Measurements from ENCODE around the gene AEBP1.

AEBP1 gene

DNA sequence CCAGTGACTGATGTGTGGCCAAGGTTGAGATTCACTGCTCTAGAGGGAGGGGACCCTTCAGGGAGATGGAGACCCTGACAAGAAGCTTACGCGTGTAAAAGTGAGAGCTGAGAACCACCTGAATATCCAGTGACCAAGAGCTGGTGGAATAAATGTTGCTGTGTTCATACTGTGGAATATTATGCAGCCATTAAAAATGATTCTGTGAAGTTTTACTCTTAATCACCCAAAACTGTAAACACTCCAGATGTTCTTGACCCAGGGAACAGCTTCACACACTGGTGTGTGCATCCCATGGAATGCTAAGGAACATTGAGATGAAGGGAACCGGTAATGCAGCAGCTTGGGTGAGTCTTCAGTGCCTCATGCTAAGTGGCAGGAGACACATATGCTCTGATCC, 17.5 kb upstream of the AEBP1 start:
- Histone ChIP-seq H3K27me3 (ENCODE audit: control insufficient read depth, insufficient read depth, low read length) (no peaks in the 10 kb centered on the region), H3K9me3 (ENCODE audit: control insufficient read depth, insufficient read depth, low read length) (no peaks in the 10 kb centered on the region), H3K4me1 (ENCODE audit: control insufficient read depth, insufficient read depth, low read length) (no peaks in the 10 kb centered on the region; the same call in 1 of the 2 replicates), H3K36me3 (ENCODE audit: control insufficient read depth, insufficient read depth, low read length) (no peaks in the 10 kb centered on the region), H3K4me3 (ENCODE audit: low read length) (no peak overlapping the region), H3K27ac (ENCODE audit: low read length) (no peak overlapping the region)
- WGBS (ENCODE audit: insufficient coverage, insufficient read length) = no CpG with 5 or more reads among the region's 3 CpGs
- no peak for DNase-seq (ENCODE audit: low read depth, low spot score)

DNA sequence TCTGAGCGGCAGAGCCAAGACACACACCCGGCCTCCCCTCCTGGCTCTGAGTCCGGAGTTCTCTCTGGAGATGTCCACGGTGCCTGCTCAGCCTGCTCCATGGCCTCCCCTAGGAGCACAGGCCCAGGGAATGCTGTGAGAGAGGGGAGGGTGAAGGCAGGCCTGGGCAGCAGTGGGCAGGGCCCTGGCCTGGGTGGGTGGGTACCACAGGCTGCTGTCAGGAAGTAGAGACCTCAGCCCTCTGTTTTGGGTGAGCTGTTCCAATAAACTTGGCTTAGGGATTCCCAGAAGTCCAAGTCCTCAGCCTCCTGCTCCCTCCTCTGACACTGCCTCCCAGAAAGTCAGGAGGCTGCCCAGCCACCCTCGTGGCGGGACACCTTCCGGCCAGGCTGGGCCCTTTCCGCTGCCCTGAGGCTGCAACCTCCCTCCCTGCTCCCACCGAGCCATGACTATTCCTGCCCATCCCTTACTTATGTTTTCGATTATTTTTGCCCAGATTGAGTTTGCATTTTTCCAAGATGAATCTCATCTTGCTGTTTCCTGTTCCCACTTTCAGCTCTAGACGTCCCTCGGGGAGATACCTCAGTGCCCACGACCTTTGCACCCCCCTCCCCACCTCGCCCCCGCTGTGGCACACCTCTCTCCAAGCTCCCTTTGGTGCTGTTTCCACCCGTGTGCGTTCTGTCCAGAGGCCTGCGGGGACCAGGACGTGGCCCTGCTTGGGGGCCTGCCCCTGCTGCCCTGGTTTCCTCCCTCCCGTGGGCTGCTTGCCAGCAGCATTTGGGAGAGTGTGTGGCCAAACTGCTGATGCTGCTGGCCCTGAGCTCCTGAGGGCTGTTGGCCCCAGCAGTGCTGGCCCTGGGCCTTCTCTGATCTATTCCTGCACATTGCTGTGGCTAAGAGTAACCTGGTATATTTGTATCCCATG, 16.0 kb upstream of the AEBP1 start:
- Histone ChIP-seq H3K4me3 (ENCODE audit: low read length) (no peak overlapping the region), H3K36me3 (ENCODE audit: control insufficient read depth, insufficient read depth, low read length) (no peaks in the 10 kb centered on the region), H3K27ac (ENCODE audit: low read length) (no peak overlapping the region), H3K4me1 (ENCODE audit: control insufficient read depth, insufficient read depth, low read length) (no peaks in the 10 kb centered on the region; the same call in 1 of the 2 replicates), H3K27me3 (ENCODE audit: control insufficient read depth, insufficient read depth, low read length) (no peaks in the 10 kb centered on the region), H3K9me3 (ENCODE audit: control insufficient read depth, insufficient read depth, low read length) (no peaks in the 10 kb centered on the region)
- DNase-seq (ENCODE audit: low read depth, low spot score) = no peak
- WGBS (ENCODE audit: insufficient coverage, insufficient read length) = no CpG with 5 or more reads among the region's 20 CpGs

DNA sequence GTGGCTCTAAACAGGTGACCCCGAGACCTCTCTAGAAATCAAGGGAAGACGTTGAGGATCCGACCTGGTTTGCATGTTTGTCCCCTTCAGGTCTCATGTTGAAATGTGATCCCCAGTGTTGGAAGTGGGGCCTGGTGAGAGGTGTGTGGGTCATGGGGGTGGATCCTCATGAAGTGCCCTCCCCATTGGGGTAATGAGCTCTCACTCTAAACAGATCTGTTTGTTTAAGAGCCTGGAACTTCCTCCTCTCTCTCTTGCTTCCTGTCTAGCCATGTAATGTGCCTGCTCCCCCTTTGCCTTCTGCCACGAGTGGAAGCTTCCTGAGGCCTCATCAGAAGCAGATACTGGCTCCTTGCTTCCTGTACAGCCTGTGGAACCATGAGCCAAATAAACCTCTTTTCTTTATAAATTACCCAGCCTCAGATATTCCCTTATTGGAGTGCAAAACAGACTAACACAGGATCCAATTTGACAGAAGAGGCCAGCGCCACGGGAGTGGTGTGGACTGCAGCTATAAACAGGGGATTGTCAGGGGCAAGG, 11.0 kb upstream of the AEBP1 start:
- DNase-seq (ENCODE audit: low read depth, low spot score) = no peak
- no peak overlapping the region for H3K27ac ChIP-seq (ENCODE audit: low read length)
- no peak overlapping the region for H3K4me3 ChIP-seq (ENCODE audit: low read length)
- whole genome bisulfite sequencing (ENCODE audit: insufficient coverage, insufficient read length) = no CpG with 5 or more reads among the region's 6 CpGs
- no peaks in the 10 kb centered on the region; the same call in 1 of the 2 replicates for H3K9me3 ChIP-seq (ENCODE audit: control insufficient read depth, insufficient read depth, low read length)
- H3K4me1 ChIP-seq (ENCODE audit: control insufficient read depth, insufficient read depth, low read length) = no peaks in the 10 kb centered on the region
- no peaks in the 10 kb centered on the region for H3K36me3 ChIP-seq (ENCODE audit: control insufficient read depth, insufficient read depth, low read length)
- H3K27me3 ChIP-seq (ENCODE audit: control insufficient read depth, insufficient read depth, low read length) = no peaks in the 10 kb centered on the region

DNA sequence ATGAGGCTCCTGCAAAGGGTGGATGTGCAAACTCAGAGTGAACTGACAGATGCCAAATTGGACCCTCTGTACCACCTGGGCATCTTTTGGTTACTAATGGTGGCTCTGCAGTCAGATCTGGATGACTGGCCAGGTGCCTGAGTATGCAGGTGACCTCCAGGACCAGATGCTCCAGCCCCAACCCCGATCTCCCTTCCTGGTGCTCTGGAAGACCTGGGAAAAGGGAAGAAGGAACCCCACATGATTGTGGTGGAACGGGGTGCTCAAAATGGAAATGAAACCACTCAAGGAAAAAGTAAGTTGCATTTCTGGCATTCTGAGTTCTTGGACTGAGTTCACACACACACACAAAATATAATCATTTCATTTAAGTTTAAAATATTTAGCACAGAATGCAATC, 9.8 kb upstream of the AEBP1 start:
- no peak for DNase-seq (ENCODE audit: low read depth, low spot score)
- no peaks in the 10 kb centered on the region for H3K4me1 ChIP-seq (ENCODE audit: control insufficient read depth, insufficient read depth, low read length)
- no CpG with 5 or more reads among the region's 2 CpGs for WGBS (ENCODE audit: insufficient coverage, insufficient read length)
- H3K4me3 ChIP-seq (ENCODE audit: low read length) = no peak overlapping the region
- H3K27me3 ChIP-seq (ENCODE audit: control insufficient read depth, insufficient read depth, low read length) = no peaks in the 10 kb centered on the region
- H3K9me3 ChIP-seq (ENCODE audit: control insufficient read depth, insufficient read depth, low read length) = no peaks in the 10 kb centered on the region; the same call in 1 of the 2 replicates
- H3K27ac ChIP-seq (ENCODE audit: low read length) = no peak overlapping the region
- no peaks in the 10 kb centered on the region for H3K36me3 ChIP-seq (ENCODE audit: control insufficient read depth, insufficient read depth, low read length)

DNA sequence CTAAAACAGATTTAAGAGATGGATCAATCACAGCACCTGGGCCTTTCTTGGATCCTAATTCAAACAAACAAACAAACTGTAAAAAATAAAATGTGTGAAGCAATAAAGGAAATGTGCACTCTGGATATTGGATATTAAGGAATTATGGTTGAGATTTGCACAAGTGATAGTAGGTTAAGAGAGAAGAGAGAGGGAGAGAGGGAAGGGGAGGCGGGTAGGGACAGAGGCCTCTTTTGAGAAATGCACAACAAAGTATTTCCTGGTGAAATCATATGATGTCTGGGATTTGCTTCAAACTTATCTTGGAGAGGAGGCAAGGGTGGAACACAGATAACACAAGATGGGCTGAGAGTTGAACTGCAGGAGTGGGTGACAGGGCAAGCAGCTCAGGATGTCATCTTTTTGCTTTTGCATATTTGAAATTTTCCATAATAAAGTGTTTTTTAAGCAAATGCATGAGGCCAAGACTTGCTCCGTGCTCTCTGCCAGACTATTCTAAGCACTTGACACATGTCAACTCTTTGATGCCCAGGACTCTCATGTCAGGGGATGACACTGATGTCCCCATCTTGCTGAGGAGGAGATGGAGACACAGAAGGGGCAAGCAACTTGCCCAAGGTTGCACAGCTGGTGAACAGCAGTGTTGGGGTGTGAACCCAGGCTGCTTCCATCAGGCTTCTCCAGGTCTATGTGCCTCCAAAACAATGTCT, 9.1 kb upstream of the AEBP1 start:
- no peaks in the 10 kb centered on the region; the same call in 1 of the 2 replicates for H3K9me3 ChIP-seq (ENCODE audit: control insufficient read depth, insufficient read depth, low read length)
- no peaks in the 10 kb centered on the region for H3K27me3 ChIP-seq (ENCODE audit: control insufficient read depth, insufficient read depth, low read length)
- H3K27ac ChIP-seq (ENCODE audit: low read length) = no peak overlapping the region
- no peaks in the 10 kb centered on the region for H3K36me3 ChIP-seq (ENCODE audit: control insufficient read depth, insufficient read depth, low read length)
- DNase-seq (ENCODE audit: low read depth, low spot score) = no peak
- no CpG with 5 or more reads among the region's 2 CpGs for WGBS (ENCODE audit: insufficient coverage, insufficient read length)
- H3K4me1 ChIP-seq (ENCODE audit: control insufficient read depth, insufficient read depth, low read length) = no peaks in the 10 kb centered on the region
- H3K4me3 ChIP-seq (ENCODE audit: low read length) = no peak overlapping the region

DNA sequence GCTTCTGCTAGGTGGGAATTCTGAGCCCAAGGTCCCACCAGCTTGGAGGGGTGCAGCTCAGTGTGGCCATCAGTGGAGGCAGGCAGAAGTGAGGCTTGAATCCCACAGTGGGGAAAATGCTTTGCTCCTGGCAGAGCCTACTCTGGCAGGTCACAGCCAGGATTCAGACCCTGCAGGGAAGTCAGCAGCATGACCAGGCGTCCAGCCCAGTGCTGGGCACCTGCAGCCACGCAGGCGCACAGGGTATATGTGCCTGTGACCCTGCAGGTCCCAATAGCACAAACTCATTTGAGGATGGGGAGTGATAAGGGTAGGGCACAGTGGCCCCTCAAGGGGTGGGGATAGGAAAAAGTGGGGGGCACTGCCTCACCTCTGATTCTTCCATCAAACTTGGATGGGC, 8.4 kb upstream of the AEBP1 start:
- no peak for DNase-seq (ENCODE audit: low read depth, low spot score)
- no peaks in the 10 kb centered on the region for H3K27me3 ChIP-seq (ENCODE audit: control insufficient read depth, insufficient read depth, low read length)
- H3K4me1 ChIP-seq (ENCODE audit: control insufficient read depth, insufficient read depth, low read length) = 0 out of 2 replicates have a peak, but pooled peaks cover 1% of the 10 kb centered on the region
- WGBS (ENCODE audit: insufficient coverage, insufficient read length) = no CpG with 5 or more reads among the region's 3 CpGs
- H3K27ac ChIP-seq (ENCODE audit: low read length) = no peak overlapping the region
- no peaks in the 10 kb centered on the region; the same call in 1 of the 2 replicates for H3K9me3 ChIP-seq (ENCODE audit: control insufficient read depth, insufficient read depth, low read length)
- no peak overlapping the region for H3K4me3 ChIP-seq (ENCODE audit: low read length)
- H3K36me3 ChIP-seq (ENCODE audit: control insufficient read depth, insufficient read depth, low read length) = no peaks in the 10 kb centered on the region

DNA sequence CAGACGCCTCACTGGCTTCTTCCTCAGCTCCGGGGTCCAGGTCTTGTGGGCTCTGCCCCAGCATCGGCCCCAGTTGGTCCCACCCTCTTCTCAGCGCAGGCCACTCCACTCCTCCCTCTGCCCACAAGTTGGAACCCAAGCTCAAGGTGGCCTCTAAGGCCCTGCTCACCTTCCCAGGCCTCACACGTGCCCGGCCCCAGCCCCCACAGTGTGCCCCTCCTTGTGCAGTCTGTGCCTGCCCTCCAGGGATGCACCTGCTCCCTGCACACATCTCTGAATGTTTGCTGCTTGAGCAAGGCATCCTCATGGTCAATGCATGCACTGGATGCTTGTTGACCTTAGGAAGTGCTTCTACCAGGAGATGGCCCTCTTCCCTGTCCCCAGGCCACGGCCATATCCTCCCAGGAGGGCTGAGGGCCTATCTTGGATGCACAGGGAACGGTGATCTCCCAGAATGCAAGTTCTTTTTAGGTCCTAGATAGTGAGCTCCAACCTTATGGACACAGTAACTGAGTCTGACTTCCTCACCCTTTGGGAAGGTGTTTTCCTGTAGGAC, 7.7 kb upstream of the AEBP1 start:
- WGBS (ENCODE audit: insufficient coverage, insufficient read length) = no CpG with 5 or more reads among the region's 8 CpGs

DNA sequence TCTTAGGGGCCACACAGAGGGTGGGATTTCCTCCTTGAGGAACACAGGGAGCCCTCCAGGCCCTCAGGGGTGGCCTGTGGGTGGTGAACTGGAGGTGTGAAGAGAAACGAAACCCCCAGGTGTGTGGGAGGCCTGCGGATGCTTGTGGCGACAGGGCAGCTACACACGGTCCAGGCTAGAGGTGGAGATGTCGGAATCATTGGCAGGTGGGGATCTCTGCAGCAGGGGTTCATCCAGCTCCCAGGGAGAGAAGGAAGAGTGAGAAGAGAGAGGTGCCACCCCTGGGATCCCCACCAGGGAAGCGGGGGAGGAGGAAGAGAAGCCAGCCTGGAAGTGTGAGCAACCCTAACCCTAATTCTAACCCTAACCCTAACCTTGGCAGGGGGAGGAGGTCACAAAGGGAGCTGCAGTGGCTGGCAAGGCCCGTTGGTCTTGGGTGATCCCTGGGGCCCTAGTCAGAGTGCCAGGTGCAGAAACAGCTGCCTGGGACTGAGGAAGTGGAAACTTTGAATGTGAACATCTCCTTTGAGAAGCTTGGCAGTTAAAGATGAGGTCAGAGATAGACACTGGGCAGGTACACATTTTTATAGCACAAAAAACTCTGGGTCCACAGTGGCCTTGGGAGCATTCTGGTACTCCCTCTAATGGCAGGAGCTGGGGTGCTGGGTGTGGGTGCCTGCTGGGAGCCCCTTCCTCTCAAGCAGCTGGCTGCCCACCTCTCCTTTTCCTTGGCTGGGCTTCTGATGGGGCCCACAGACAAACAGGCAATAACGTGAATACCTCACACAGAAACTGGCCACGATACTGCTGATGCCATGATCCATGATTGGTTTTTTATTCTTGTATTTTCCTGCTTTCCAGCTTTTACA, 6.8 kb upstream of the AEBP1 start:
- no peaks in the 10 kb centered on the region for H3K27me3 ChIP-seq (ENCODE audit: control insufficient read depth, insufficient read depth, low read length)
- H3K4me1 ChIP-seq (ENCODE audit: control insufficient read depth, insufficient read depth, low read length) = 0 out of 2 replicates have a peak, but pooled peaks cover 1% of the 10 kb centered on the region
- no peak overlapping the region for H3K27ac ChIP-seq (ENCODE audit: low read length)
- no peak for DNase-seq (ENCODE audit: low read depth, low spot score)
- no peaks in the 10 kb centered on the region for H3K36me3 ChIP-seq (ENCODE audit: control insufficient read depth, insufficient read depth, low read length)
- WGBS (ENCODE audit: insufficient coverage, insufficient read length) = no CpG with 5 or more reads among the region's 9 CpGs
- no peak overlapping the region for H3K4me3 ChIP-seq (ENCODE audit: low read length)
- no peaks in the 10 kb centered on the region; the same call in 1 of the 2 replicates for H3K9me3 ChIP-seq (ENCODE audit: control insufficient read depth, insufficient read depth, low read length)

More for the DNA sequence above, 7.7 kb upstream of the AEBP1 start:
- Histone ChIP-seq H3K27ac (ENCODE audit: low read length) (no peak overlapping the region), H3K4me3 (ENCODE audit: low read length) (no peak overlapping the region), H3K9me3 (ENCODE audit: control insufficient read depth, insufficient read depth, low read length) (no peaks in the 10 kb centered on the region; the same call in 1 of the 2 replicates), H3K27me3 (ENCODE audit: control insufficient read depth, insufficient read depth, low read length) (no peaks in the 10 kb centered on the region), H3K36me3 (ENCODE audit: control insufficient read depth, insufficient read depth, low read length) (no peaks in the 10 kb centered on the region), H3K4me1 (ENCODE audit: control insufficient read depth, insufficient read depth, low read length) (0 out of 2 replicates have a peak, but pooled peaks cover 1% of the 10 kb centered on the region)
- no peak for DNase-seq (ENCODE audit: low read depth, low spot score)

DNA sequence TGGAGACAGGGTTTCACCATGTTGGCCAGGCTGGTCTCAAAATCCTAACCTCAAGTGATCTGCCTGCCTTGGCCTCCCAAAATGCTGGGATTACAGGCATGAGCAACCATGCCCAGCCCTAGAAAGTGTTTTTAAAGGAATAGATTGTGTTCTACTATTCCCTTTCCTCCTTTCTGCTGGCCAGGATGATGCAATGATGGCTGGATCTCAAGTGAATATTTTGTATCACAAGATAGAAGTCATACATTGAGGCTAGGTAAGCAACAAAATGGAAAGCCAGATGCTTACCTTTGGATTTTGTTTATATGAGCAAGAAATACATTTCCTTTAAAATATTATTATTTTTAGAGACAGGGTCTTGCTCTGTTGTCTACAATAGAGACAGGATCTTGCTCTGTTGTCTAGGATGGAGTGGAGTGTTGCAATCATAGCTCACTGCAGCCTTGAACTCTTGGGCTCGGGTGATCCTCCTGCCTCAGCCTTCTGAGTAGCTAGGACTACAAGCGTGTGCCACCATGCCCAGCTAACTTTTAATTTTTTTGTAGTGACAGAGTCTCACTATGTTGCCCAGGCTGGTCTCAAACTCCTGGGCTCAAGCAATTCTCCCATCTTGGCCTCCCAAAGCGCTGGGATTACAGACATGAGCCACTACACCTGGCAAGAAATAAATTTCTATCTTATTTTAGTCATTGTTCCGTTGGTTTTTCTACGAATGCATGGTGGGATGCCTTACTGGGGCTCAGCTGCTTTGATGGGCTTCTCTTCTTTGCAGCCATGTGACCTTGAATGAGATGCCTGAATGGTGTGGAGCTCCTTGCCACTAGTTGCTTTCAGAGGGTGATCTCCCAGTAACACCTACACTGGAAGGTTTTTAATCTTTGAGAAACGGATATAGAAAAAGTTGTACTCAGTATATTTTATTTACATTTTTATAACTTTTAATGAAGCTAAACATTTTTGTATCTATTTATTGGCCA, 5.8 kb upstream of the AEBP1 start:
- Histone ChIP-seq H3K27ac (ENCODE audit: low read length) (no peak overlapping the region), H3K36me3 (ENCODE audit: control insufficient read depth, insufficient read depth, low read length) (no peaks in the 10 kb centered on the region), H3K4me1 (ENCODE audit: control insufficient read depth, insufficient read depth, low read length) (0 out of 2 replicates have a peak, but pooled peaks cover 1% of the 10 kb centered on the region), H3K4me3 (ENCODE audit: low read length) (no peak overlapping the region), H3K27me3 (ENCODE audit: control insufficient read depth, insufficient read depth, low read length) (no peaks in the 10 kb centered on the region), H3K9me3 (ENCODE audit: control insufficient read depth, insufficient read depth, low read length) (no peaks in the 10 kb centered on the region; the same call in 1 of the 2 replicates)
- no CpG with 5 or more reads among the region's 6 CpGs for WGBS (ENCODE audit: insufficient coverage, insufficient read length)
- DNase-seq (ENCODE audit: low read depth, low spot score) = no peak

Data from iPS DF 6.9 (cell line).